Upper lobe of left lung (tissue), 6 donors: Measurements from ENCODE around the gene GPX6. TPM values are rescaled to one million over a fixed set of nuclear protein-coding genes. Genes with fewer than 3 reads are reported as not detected.

Experiments used
- ATAC-seq, 2 donors: fragments of 200-7000 bp; cut with Tn5 transposase; one replicate each; pipeline ENCODE4 v1.9.1; 2022; ENCODE audit warnings: mild to moderate bottlenecking in 2 of 2, moderate library complexity in 2 of 2; ENCODE audit not compliant: low FRiP score in 2 of 2
- DNase-seq, 2 donors: peaks; one replicate each; pipeline ENCODE4 v3.0.0-alpha.2; 2019 to 2020
- H3K27ac ChIP-seq, 4 donors: fragments of 200-600 bp; sonication (generic); one replicate each; pipeline ENCODE4 v1.5.1; 2016 to 2019
- H3K27me3 ChIP-seq, 4 donors: fragments of 200-600 bp; sonication (generic); one replicate each; pipeline ENCODE4 v1.5.1; 2017 to 2019
- H3K36me3 ChIP-seq, 4 donors: fragments of 200-600 bp; sonication (generic); one replicate each; pipeline ENCODE4 v1.5.1; 2016 to 2019
- H3K4me1 ChIP-seq, 4 donors: fragments of 200-600 bp; sonication (generic); one replicate each; pipeline ENCODE4 v1.5.1; 2018 to 2019
- H3K4me3 ChIP-seq, 4 donors: fragments of 200-600 bp; sonication (generic); one replicate each; pipeline ENCODE4 v1.5.1; 2017 to 2019; ENCODE audit warnings: mild to moderate bottlenecking in 2 of 4, moderate library complexity in 1 of 4
- H3K9me3 ChIP-seq, 4 donors: fragments of 200-600 bp; sonication (generic); one replicate each; pipeline ENCODE4 v1.5.1; 2018 to 2019
- EP300 ChIP-seq, 4 donors: sonication (generic); formaldehyde crosslinking; IDR thresholded peaks; one replicate each; pipeline ENCODE4 v1.5.1; 2017; ENCODE audit warnings: antibody characterized with exemption in 4 of 4, control low read depth in 2 of 4
- POLR2A ChIP-seq, 4 donors: fragments of 450-650 bp; IDR thresholded peaks; one replicate each; pipeline ENCODE4 v1.5.1; 2016 to 2017; ENCODE audit warnings: antibody characterized with exemption in 4 of 4, mild to moderate bottlenecking in 2 of 4
- POLR2AphosphoS5 ChIP-seq, 2 donors: sonication (generic); formaldehyde crosslinking; IDR thresholded peaks; one replicate each; pipeline ENCODE4 v1.5.1; 2017; ENCODE audit warnings: antibody characterized with exemption in 2 of 2
- WGBS, 2 donors: methylation state at CpG; one replicate each; pipeline ENCODE4 v1.1.5; 2017 to 2018; 5-methylcytosine and 5-hydroxymethylcytosine counted together
- total RNA-seq, 6 donors: library from RNA; depleted of rRNA in 4 of 6; stranded (reverse); fragments of >200 nt in 4 of 6; gene quantifications; one replicate each; pipeline versions ENCODE4 v1.1.0 to v1.2.1, GENCODE V29; 2016 to 2021
- TF ChIP-seq, protein P1 (sequence below), 6 experiments: fragments of 450-650 bp in 4 of 6; fragments of 200-600 bp in 2 of 6; sonication (generic) in 2 of 6; IDR thresholded peaks; one replicate each; pipeline ENCODE4 v1.5.1; 2016 to 2019; ENCODE audit warnings: antibody characterized with exemption in 6 of 6
- donor health status: DM: no; HTN: no; CAD: no; lungs with moderate emphysema.
- donor health status: DM: no; HTN: yes; CAD: no; lungs with severe emphysema.

Gene GPX6
- total RNA-seq, 6 donors from 2014 or later = not detected

GRCh38 chr6:28486988-28487742 lies 28.4 kb downstream of the GPX6 start:
- Histone ChIP-seq H3K4me1 (peaks cover 0 to 3% (median 0%) of the 10 kb centered on the region in 4 donors), H3K27ac (no peak overlapping the region), H3K4me3 (no peak overlapping the region), H3K27me3 (no peaks in the 10 kb centered on the region), H3K9me3 (no peaks in the 10 kb centered on the region), H3K36me3 (no peaks in the 10 kb centered on the region)
- ATAC-seq = no peak
- 73 to 78% methylated on average over 3 of the region's 3 CpGs for WGBS, 2 donors
- no peak for DNase-seq
- TF ChIP-seq POLR2AphosphoS5 (IDR thresholded peaks at IDR 0.05) (no peak), POLR2A (IDR thresholded peaks at IDR 0.05) (no peak), EP300 (IDR thresholded peaks at IDR 0.05) (no peak)
- TF ChIP-seq, protein P1, sequence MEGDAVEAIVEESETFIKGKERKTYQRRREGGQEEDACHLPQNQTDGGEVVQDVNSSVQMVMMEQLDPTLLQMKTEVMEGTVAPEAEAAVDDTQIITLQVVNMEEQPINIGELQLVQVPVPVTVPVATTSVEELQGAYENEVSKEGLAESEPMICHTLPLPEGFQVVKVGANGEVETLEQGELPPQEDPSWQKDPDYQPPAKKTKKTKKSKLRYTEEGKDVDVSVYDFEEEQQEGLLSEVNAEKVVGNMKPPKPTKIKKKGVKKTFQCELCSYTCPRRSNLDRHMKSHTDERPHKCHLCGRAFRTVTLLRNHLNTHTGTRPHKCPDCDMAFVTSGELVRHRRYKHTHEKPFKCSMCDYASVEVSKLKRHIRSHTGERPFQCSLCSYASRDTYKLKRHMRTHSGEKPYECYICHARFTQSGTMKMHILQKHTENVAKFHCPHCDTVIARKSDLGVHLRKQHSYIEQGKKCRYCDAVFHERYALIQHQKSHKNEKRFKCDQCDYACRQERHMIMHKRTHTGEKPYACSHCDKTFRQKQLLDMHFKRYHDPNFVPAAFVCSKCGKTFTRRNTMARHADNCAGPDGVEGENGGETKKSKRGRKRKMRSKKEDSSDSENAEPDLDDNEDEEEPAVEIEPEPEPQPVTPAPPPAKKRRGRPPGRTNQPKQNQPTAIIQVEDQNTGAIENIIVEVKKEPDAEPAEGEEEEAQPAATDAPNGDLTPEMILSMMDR (IDR thresholded peaks at IDR 0.05) = no peak

- peaks cover 0 to 3% (median 0%) of the 10 kb centered on the region in 4 donors for H3K4me1 ChIP-seq
- DNase-seq = no peak
- no peak for TF ChIP-seq EP300 (IDR thresholded peaks at IDR 0.05)
- TF ChIP-seq POLR2A (IDR thresholded peaks at IDR 0.05) = no peak
- TF ChIP-seq, protein P1 (IDR thresholded peaks at IDR 0.05) = no peak
- no peak for TF ChIP-seq POLR2AphosphoS5 (IDR thresholded peaks at IDR 0.05)
- H3K4me3 ChIP-seq = no peak overlapping the region
- no peaks in the 10 kb centered on the region for H3K27me3 ChIP-seq
- WGBS, 2 donors = 100% methylated on average over 1 of the region's 1 CpG
- ATAC-seq = no peak
- no peaks in the 10 kb centered on the region for H3K9me3 ChIP-seq
- no peaks in the 10 kb centered on the region for H3K36me3 ChIP-seq
- no peak overlapping the region for H3K27ac ChIP-seq
These were observed 29.1 kb downstream of the GPX6 start for GRCh38 chr6:28486533-28486932.

GRCh38 chr6:28485482-28485881 lies 30.1 kb downstream of the GPX6 start:
- no peak overlapping the region for H3K27ac ChIP-seq
- no peaks in the 10 kb centered on the region for H3K9me3 ChIP-seq
- no peaks in the 10 kb centered on the region for H3K36me3 ChIP-seq
- no peak overlapping the region for H3K4me3 ChIP-seq
- WGBS, 2 donors = 82% methylated on average over 3 of the region's 3 CpGs
- no peak for ATAC-seq
- H3K27me3 ChIP-seq = no peaks in the 10 kb centered on the region
- peaks cover 0 to 3% (median 0%) of the 10 kb centered on the region in 4 donors for H3K4me1 ChIP-seq
- TF ChIP-seq EP300 (IDR thresholded peaks at IDR 0.05) (no peak), POLR2AphosphoS5 (IDR thresholded peaks at IDR 0.05) (no peak), POLR2A (IDR thresholded peaks at IDR 0.05) (no peak)
- TF ChIP-seq, protein P1 (IDR thresholded peaks at IDR 0.05) = no peak
- DNase-seq = no peak

DNA sequence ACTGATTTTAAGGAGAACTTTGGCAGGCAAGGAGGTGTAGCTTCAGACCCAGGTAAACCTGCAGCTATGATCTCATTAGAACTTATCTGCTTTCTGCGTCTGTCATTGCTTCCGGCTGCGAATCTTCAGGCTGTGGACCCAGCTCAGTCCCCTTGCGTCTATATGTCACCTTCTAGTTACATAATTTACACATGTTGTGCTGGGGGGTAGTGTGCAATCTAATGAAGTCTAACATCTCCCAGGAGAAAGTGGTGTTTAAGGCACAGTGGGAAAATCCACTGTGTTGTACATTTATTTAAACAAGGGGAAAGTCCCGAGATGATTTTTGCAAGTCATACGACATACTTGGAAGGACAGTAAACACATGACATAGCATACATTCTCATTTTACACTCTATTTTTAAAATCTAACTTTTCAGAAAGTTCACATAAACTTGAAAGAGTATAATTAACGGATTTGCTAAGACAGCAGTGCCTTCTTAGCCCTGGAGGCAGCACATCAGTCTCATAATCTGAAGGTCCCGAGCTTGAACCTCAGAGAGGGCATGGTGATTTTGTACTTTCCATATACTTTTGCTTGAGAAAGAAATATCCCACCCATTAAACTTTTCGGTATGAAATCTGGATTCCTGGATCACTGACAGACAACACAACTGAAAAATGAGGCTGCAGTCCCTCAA lies 35.2 kb downstream of the GPX6 start:
- 69 to 76% methylated on average over 9 of the region's 9 CpGs for WGBS, 2 donors
- DNase-seq (no peak), ATAC-seq (no peak)
- Histone ChIP-seq H3K9me3 (no peaks in the 10 kb centered on the region), H3K27ac (no peak overlapping the region), H3K36me3 (no peaks in the 10 kb centered on the region), H3K4me1 (no peaks in the 10 kb centered on the region), H3K27me3 (no peaks in the 10 kb centered on the region), H3K4me3 (no peak overlapping the region)
- no peak for TF ChIP-seq EP300 (IDR thresholded peaks at IDR 0.05)
- TF ChIP-seq, protein P1 (IDR thresholded peaks at IDR 0.05) = no peak
- no peak for TF ChIP-seq POLR2A (IDR thresholded peaks at IDR 0.05)
- TF ChIP-seq POLR2AphosphoS5 (IDR thresholded peaks at IDR 0.05) = no peak
